K562 (cell line): ENCODE measurements around the gene SH3BP2. TPM values are rescaled to one million over a fixed set of nuclear protein-coding genes. Genes with fewer than 3 reads are reported as not detected.

Experiments used
- HDAC6 ChIP-seq: IDR thresholded peaks from 2 replicates; pipeline ENCODE4 v1.6.1; 2012; ENCODE audit warnings: low read depth, mild to moderate bottlenecking, control low read depth, inconsistent platforms, low read length, moderate library complexity
- HES1 ChIP-seq: fragments of 450-650 bp; IDR thresholded peaks from 2 replicates; pipeline ENCODE4 v1.6.1; 2016; ENCODE audit warnings: low read depth, mild to moderate bottlenecking, moderate library complexity
- HIVEP1 ChIP-seq: fragments of 250-450 bp; sonication (Bioruptor Pico); IDR thresholded peaks from 2 replicates; pipeline ENCODE4 v1.4.0; 2020; ENCODE audit warnings: mild to moderate bottlenecking
- MED1 ChIP-seq: sonication (generic); formaldehyde crosslinking; IDR thresholded peaks from 2 replicates; pipeline ENCODE4 v1.8.1; 2023; ENCODE audit warnings: missing genetic modification reagents, borderline replicate concordance
- PHF8 ChIP-seq: fragments of 200-600 bp; sonication (generic); IDR thresholded peaks from 2 replicates; pipeline ENCODE4 v1.6.1; 2012; ENCODE audit warnings: mixed run types, mild to moderate bottlenecking, inconsistent platforms, low read length, moderate library complexity, borderline replicate concordance
- PTBP1 ChIP-seq: fragments of 200-400 bp; formaldehyde crosslinking; IDR thresholded peaks from 2 replicates; pipeline ENCODE4 v1.6.1; 2017; ENCODE audit warnings: low read depth, low read length
- RB1 ChIP-seq: fragments of 450-650 bp; IDR thresholded peaks from 2 replicates; pipeline ENCODE4 v1.6.1; 2017; ENCODE audit warnings: low read depth, mild to moderate bottlenecking
- ZNF239 ChIP-seq: fragments of 250-450 bp; sonication (Bioruptor Pico); IDR thresholded peaks from 2 replicates; pipeline ENCODE4 v1.4.0; 2020; ENCODE audit warnings: mild to moderate bottlenecking
- polyA plus RNA-seq, 8 experiments: library from polyadenylated mRNA; depleted of rRNA in 4 of 8; stranded (reverse) in 5 of 8; unstranded in 3 of 8; fragments of >200 nt; fragmentation: Nextera tagmentation in 2 of 8; fragmentation: Illumina TruSeq in 1 of 8; extraction: Ambion mirVana in 2 of 8; extraction: Trizol in 1 of 8; gene quantifications; 2 replicates each; pipeline versions ENCODE4 v1.2.1 to v1.2.3, GENCODE V29; 2011 to 2014; ENCODE audit warnings: inconsistent platforms in 1 of 8, missing spikeins in 1 of 8
- total RNA-seq, 7 experiments: library from RNA; depleted of rRNA in 6 of 7; stranded (reverse); fragments of >200 nt in 6 of 7; fragmentation: Illumina TruSeq in 2 of 7; extraction: Trizol in 2 of 7; gene quantifications; 2 replicates each; pipeline versions ENCODE4 v1.2.1 to v1.2.3, GENCODE V29; 2011 to 2021; ENCODE audit warnings: low replicate concordance in 1 of 7
- TF ChIP-seq, protein P1 (sequence below): sonication (generic); formaldehyde crosslinking; IDR thresholded peaks from 2 replicates; pipeline ENCODE4 v1.8.0; 2023; ENCODE audit warnings: missing genetic modification reagents, mild to moderate bottlenecking, borderline replicate concordance
- TF ChIP-seq, protein P2 (sequence below), 2 experiments: fragments of 450-650 bp; IDR thresholded peaks; 2 replicates each; pipeline ENCODE4 v1.6.1; 2018; ENCODE audit warnings: mild to moderate bottlenecking in 2 of 2, low read depth in 1 of 2; ENCODE audit not compliant: partially characterized antibody in 2 of 2
- TF ChIP-seq, protein P3 (sequence below): fragments of 450-650 bp; IDR thresholded peaks from 2 replicates; pipeline ENCODE4 v1.6.1; 2014; ENCODE audit warnings: low read depth, mild to moderate bottlenecking, moderate library complexity, borderline replicate concordance
- TF ChIP-seq, protein P4 (sequence below): fragments of 250-450 bp; sonication (Bioruptor Pico); IDR thresholded peaks from 2 replicates; pipeline ENCODE4 v1.4.0; 2020; ENCODE audit warnings: borderline replicate concordance

SH3BP2 gene
- total and polyA plus RNA-seq, 9 of the 15 experiments (the other 6 are each of a cell fraction or from before 2014, with no cell fraction given): 0.34 to 16.0 (median 5.1) TPM

DNA sequence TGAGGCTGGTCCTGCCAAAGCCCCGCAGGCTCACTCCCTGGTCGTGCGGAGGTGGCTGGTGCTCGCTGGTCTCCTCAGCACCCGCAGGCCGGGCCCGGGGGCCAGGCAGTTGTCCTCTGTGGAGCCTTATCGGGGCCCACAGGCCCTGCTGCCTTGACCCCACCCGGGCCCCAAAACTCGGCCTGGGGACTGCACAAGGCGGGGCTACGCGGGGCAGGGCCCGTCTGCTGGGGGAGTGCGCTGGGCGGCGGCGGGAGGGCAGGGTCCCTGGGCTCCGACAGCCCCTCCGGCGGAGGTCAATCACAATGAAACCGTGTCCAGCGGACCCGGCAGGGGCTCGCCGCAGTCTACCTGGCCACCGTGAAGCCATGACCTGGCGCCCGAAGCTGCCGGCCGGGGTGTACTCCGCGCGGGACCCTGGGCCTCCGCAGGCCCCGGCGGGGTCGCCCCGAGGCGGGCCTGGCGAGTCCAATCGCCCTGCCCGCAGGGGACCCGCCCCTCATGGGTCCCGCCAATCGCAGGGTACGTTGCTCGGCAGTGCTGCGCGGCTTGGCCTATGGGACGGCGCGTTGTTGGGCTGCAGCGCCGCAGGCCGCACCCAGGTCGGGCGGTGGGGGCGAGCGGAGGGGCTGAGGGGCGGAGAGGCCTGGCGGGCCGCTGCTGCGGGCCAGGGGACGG lies 50.5 kb downstream of the SH3BP2 start, which contains the start of gene ADD1 (continued):
- TF ChIP-seq, protein P1, sequence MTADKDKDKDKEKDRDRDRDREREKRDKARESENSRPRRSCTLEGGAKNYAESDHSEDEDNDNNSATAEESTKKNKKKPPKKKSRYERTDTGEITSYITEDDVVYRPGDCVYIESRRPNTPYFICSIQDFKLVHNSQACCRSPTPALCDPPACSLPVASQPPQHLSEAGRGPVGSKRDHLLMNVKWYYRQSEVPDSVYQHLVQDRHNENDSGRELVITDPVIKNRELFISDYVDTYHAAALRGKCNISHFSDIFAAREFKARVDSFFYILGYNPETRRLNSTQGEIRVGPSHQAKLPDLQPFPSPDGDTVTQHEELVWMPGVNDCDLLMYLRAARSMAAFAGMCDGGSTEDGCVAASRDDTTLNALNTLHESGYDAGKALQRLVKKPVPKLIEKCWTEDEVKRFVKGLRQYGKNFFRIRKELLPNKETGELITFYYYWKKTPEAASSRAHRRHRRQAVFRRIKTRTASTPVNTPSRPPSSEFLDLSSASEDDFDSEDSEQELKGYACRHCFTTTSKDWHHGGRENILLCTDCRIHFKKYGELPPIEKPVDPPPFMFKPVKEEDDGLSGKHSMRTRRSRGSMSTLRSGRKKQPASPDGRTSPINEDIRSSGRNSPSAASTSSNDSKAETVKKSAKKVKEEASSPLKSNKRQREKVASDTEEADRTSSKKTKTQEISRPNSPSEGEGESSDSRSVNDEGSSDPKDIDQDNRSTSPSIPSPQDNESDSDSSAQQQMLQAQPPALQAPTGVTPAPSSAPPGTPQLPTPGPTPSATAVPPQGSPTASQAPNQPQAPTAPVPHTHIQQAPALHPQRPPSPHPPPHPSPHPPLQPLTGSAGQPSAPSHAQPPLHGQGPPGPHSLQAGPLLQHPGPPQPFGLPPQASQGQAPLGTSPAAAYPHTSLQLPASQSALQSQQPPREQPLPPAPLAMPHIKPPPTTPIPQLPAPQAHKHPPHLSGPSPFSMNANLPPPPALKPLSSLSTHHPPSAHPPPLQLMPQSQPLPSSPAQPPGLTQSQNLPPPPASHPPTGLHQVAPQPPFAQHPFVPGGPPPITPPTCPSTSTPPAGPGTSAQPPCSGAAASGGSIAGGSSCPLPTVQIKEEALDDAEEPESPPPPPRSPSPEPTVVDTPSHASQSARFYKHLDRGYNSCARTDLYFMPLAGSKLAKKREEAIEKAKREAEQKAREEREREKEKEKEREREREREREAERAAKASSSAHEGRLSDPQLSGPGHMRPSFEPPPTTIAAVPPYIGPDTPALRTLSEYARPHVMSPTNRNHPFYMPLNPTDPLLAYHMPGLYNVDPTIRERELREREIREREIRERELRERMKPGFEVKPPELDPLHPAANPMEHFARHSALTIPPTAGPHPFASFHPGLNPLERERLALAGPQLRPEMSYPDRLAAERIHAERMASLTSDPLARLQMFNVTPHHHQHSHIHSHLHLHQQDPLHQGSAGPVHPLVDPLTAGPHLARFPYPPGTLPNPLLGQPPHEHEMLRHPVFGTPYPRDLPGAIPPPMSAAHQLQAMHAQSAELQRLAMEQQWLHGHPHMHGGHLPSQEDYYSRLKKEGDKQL (CRISPR knock-in tag): no peak
- peak; percentile 96 for TF ChIP-seq PHF8
- TF ChIP-seq, protein P2, sequence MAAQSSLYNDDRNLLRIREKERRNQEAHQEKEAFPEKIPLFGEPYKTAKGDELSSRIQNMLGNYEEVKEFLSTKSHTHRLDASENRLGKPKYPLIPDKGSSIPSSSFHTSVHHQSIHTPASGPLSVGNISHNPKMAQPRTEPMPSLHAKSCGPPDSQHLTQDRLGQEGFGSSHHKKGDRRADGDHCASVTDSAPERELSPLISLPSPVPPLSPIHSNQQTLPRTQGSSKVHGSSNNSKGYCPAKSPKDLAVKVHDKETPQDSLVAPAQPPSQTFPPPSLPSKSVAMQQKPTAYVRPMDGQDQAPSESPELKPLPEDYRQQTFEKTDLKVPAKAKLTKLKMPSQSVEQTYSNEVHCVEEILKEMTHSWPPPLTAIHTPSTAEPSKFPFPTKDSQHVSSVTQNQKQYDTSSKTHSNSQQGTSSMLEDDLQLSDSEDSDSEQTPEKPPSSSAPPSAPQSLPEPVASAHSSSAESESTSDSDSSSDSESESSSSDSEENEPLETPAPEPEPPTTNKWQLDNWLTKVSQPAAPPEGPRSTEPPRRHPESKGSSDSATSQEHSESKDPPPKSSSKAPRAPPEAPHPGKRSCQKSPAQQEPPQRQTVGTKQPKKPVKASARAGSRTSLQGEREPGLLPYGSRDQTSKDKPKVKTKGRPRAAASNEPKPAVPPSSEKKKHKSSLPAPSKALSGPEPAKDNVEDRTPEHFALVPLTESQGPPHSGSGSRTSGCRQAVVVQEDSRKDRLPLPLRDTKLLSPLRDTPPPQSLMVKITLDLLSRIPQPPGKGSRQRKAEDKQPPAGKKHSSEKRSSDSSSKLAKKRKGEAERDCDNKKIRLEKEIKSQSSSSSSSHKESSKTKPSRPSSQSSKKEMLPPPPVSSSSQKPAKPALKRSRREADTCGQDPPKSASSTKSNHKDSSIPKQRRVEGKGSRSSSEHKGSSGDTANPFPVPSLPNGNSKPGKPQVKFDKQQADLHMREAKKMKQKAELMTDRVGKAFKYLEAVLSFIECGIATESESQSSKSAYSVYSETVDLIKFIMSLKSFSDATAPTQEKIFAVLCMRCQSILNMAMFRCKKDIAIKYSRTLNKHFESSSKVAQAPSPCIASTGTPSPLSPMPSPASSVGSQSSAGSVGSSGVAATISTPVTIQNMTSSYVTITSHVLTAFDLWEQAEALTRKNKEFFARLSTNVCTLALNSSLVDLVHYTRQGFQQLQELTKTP (IDR thresholded peaks at IDR 0.05; ENCODE audit: low read depth in 1 of 2, partially characterized antibody in 2 of 2): no peak
- TF ChIP-seq MED1 (CRISPR knock-in tag): no peak
- TF ChIP-seq, protein P3, sequence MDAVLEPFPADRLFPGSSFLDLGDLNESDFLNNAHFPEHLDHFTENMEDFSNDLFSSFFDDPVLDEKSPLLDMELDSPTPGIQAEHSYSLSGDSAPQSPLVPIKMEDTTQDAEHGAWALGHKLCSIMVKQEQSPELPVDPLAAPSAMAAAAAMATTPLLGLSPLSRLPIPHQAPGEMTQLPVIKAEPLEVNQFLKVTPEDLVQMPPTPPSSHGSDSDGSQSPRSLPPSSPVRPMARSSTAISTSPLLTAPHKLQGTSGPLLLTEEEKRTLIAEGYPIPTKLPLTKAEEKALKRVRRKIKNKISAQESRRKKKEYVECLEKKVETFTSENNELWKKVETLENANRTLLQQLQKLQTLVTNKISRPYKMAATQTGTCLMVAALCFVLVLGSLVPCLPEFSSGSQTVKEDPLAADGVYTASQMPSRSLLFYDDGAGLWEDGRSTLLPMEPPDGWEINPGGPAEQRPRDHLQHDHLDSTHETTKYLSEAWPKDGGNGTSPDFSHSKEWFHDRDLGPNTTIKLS: 0 out of 2 replicates have a peak, but pooled peaks have one; percentile 53
- TF ChIP-seq RB1: peak; percentile 35; the same call in 1 of the 2 replicates
- TF ChIP-seq, protein P4, sequence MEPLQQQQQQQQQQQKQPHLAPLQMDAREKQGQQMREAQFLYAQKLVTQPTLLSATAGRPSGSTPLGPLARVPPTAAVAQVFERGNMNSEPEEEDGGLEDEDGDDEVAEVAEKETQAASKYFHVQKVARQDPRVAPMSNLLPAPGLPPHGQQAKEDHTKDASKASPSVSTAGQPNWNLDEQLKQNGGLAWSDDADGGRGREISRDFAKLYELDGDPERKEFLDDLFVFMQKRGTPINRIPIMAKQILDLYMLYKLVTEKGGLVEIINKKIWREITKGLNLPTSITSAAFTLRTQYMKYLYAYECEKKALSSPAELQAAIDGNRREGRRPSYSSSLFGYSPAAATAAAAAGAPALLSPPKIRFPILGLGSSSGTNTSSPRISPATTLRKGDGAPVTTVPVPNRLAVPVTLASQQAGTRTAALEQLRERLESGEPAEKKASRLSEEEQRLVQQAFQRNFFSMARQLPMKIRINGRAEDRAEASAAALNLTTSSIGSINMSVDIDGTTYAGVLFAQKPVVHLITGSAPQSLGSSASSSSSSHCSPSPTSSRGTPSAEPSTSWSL: 0 out of 2 replicates have a peak, but pooled peaks have one; percentile 19
- no peak for TF ChIP-seq HES1
- TF ChIP-seq ZNF239 (CRISPR knock-in tag): no peak
- TF ChIP-seq PTBP1: no peak
- TF ChIP-seq HDAC6: no peak
- no peak for TF ChIP-seq HIVEP1 (CRISPR knock-in tag)
